Glutamatergic neuron (in vitro differentiated cells): ENCODE results near the gene CHRNA10. TPM values are rescaled to one million over a fixed set of nuclear protein-coding genes. Genes with fewer than 3 reads are reported as not detected.

Source experiments
- DNase-seq: peaks from one replicate; pipeline ENCODE4 v3.0.0; 2022
- H3K27ac Mint-ChIP-seq: one replicate; pipeline ENCODE4 v1.8.0; 2020; ENCODE audit warnings: mild to moderate bottlenecking, mixed read lengths, inconsistent platforms; ENCODE audit not compliant: unreplicated experiment
- H3K27me3 Mint-ChIP-seq: one replicate; pipeline ENCODE4 v1.8.0; 2020; ENCODE audit warnings: mild to moderate bottlenecking, moderate library complexity, mixed read lengths, inconsistent platforms; ENCODE audit not compliant: unreplicated experiment
- H3K36me3 Mint-ChIP-seq: one replicate; pipeline ENCODE4 v1.8.0; 2020; ENCODE audit warnings: mild to moderate bottlenecking, mixed read lengths, inconsistent platforms; ENCODE audit not compliant: unreplicated experiment
- H3K4me1 Mint-ChIP-seq: one replicate; pipeline ENCODE4 v1.8.0; 2020; ENCODE audit warnings: mild to moderate bottlenecking, low read depth, mixed read lengths, inconsistent platforms; ENCODE audit not compliant: unreplicated experiment
- H3K4me3 Mint-ChIP-seq: one replicate; pipeline ENCODE4 v1.8.0; 2020; ENCODE audit warnings: mild to moderate bottlenecking, mixed read lengths, inconsistent platforms; ENCODE audit not compliant: unreplicated experiment
- H3K9me3 Mint-ChIP-seq: one replicate; pipeline ENCODE4 v1.8.0; 2020; ENCODE audit warnings: mild to moderate bottlenecking, moderate library complexity, mixed read lengths, inconsistent platforms; ENCODE audit not compliant: unreplicated experiment
- CTCF ChIP-seq: fragments of 200-600 bp; sonication (generic); IDR thresholded peaks from one replicate; pipeline ENCODE4 v1.5.0; 2021; ENCODE audit not compliant: partially characterized antibody, unreplicated experiment
- total RNA-seq: library from RNA; stranded (reverse); fragmentation: NEBNext Ultra II Directional; extraction: Animal tissue kit (Norgen Biotek cat#: 25700); gene quantifications from one replicate; pipeline ENCODE4 v1.2.1, GENCODE V29; 2021; ENCODE audit not compliant: unreplicated experiment

Gene CHRNA10
- total RNA-seq, 1 donor from 2014 or later, result 0.91 TPM

- Mint-ChIP-seq H3K27me3 (no peaks in the 10 kb centered on the region), H3K36me3 (no peaks in the 10 kb centered on the region), H3K27ac (no peak overlapping the region), H3K4me3 (no peak overlapping the region), H3K9me3 (peaks cover 3% of the 10 kb centered on the region), H3K4me1 (no peaks in the 10 kb centered on the region)
- no peak for TF ChIP-seq CTCF
- DNase-seq, result no peak
Measured at GRCh38 chr11:3685923-3686322, 14.7 kb upstream of the CHRNA10 start.

GRCh38 chr11:3684819-3685172 lies 13.6 kb upstream of the CHRNA10 start:
- no peak for DNase-seq
- H3K27me3 Mint-ChIP-seq, result no peaks in the 10 kb centered on the region
- H3K27ac Mint-ChIP-seq, result no peak overlapping the region
- no peak for TF ChIP-seq CTCF
- H3K4me1 Mint-ChIP-seq, result no peaks in the 10 kb centered on the region
- H3K36me3 Mint-ChIP-seq, result no peaks in the 10 kb centered on the region
- H3K9me3 Mint-ChIP-seq, result peaks cover 3% of the 10 kb centered on the region
- H3K4me3 Mint-ChIP-seq, result no peak overlapping the region

GRCh38 chr11:3684129-3684818 lies 13.1 kb upstream of the CHRNA10 start:
- DNase-seq, result no peak
- H3K27me3 Mint-ChIP-seq, result no peaks in the 10 kb centered on the region
- H3K27ac Mint-ChIP-seq, result no peak overlapping the region
- H3K36me3 Mint-ChIP-seq, result no peaks in the 10 kb centered on the region
- TF ChIP-seq CTCF, result no peak
- H3K4me3 Mint-ChIP-seq, result no peak overlapping the region
- H3K4me1 Mint-ChIP-seq, result no peaks in the 10 kb centered on the region
- peaks cover 3% of the 10 kb centered on the region for H3K9me3 Mint-ChIP-seq

- Mint-ChIP-seq H3K4me1 (no peaks in the 10 kb centered on the region), H3K9me3 (peaks cover 3% of the 10 kb centered on the region), H3K36me3 (no peaks in the 10 kb centered on the region), H3K4me3 (no peak overlapping the region), H3K27ac (no peak overlapping the region), H3K27me3 (no peaks in the 10 kb centered on the region)
- no peak for TF ChIP-seq CTCF
- DNase-seq, result no peak
Measured at GRCh38 chr11:3683039-3683438, 11.9 kb upstream of the CHRNA10 start.

GRCh38 chr11:3679077-3679476 lies 7.9 kb upstream of the CHRNA10 start:
- H3K36me3 Mint-ChIP-seq, result no peaks in the 10 kb centered on the region
- TF ChIP-seq CTCF, result no peak
- no peak for DNase-seq
- no peaks in the 10 kb centered on the region for H3K4me1 Mint-ChIP-seq
- no peak overlapping the region for H3K4me3 Mint-ChIP-seq
- H3K27me3 Mint-ChIP-seq, result no peaks in the 10 kb centered on the region
- no peak overlapping the region for H3K27ac Mint-ChIP-seq
- no peaks in the 10 kb centered on the region for H3K9me3 Mint-ChIP-seq
